B cell (primary cell): ENCODE results near the gene AKT1. TPM values are rescaled to one million over a fixed set of nuclear protein-coding genes. Genes with fewer than 3 reads are reported as not detected.

Source experiments
- ATAC-seq: fragments of 200-7000 bp; cut with Tn5 transposase; one replicate; pipeline ENCODE4 v1.10.0; 2021; ENCODE audit warnings: low read depth, mild to moderate bottlenecking, moderate number of reproducible peaks, moderate library complexity
- CTCF ChIA-PET: fragments of 350-600 bp; sonication (Branson Sonifier 250); formaldehyde crosslinking; loops from one replicate; lab custom pipeline; 2021; ENCODE audit warnings: antibody characterized with exemption, inconsistent platforms; lab: Charles Lee
- POLR2A ChIA-PET: fragments of 350-600 bp; sonication (Branson Sonifier 250); formaldehyde crosslinking; loops from one replicate; lab custom pipeline; 2021; ENCODE audit warnings: antibody characterized with exemption; lab: Charles Lee
- DNase-seq: peaks from one replicate; pipeline ENCODE4 v3.0.0; 2013
- H2AFZ ChIP-seq: 2 replicates; pipeline ENCODE4 v1.6.1; 2012; ENCODE audit warnings: mild to moderate bottlenecking, low read depth, low read length; ENCODE audit not compliant: insufficient read depth, poor library complexity, severe bottlenecking
- H3K27ac ChIP-seq, 2 donors: 1 replicate in 1 of 2; 2 replicates in 1 of 2; pipeline ENCODE4 v1.5.1; 2012 to 2013; ENCODE audit warnings: low read length in 2 of 2, mild to moderate bottlenecking in 2 of 2, moderate library complexity in 1 of 2
- H3K27me3 ChIP-seq, 4 experiments: fragments of 200-600 bp in 1 of 4; sonication (generic) in 1 of 4; replicated peaks in 1 of 4; 1 replicate in 2 of 4; 2 replicates in 2 of 4; pipeline versions ENCODE4 v1.6.1 to v1.7.0; 2013 to 2016; ENCODE audit warnings: low read length in 3 of 4, mild to moderate bottlenecking in 2 of 4, mixed read lengths in 1 of 4, moderate library complexity in 1 of 4; ENCODE audit not compliant: insufficient read depth in 4 of 4, control insufficient read depth in 3 of 4; ENCODE audit errors: control extremely low read depth in 1 of 4
- H3K36me3 ChIP-seq, 2 experiments: replicated peaks in 1 of 2; 1 replicate in 1 of 2; 2 replicates in 1 of 2; pipeline versions ENCODE4 v1.6.1 to v1.7.1; 2013; ENCODE audit warnings: low read length in 1 of 2; ENCODE audit not compliant: insufficient read depth in 2 of 2, control insufficient read depth in 1 of 2; ENCODE audit errors: control extremely low read depth in 1 of 2, extremely low read depth in 1 of 2
- H3K4me1 ChIP-seq, 2 donors: fragments of 200-600 bp in 1 of 2; sonication (generic) in 1 of 2; 1 replicate in 1 of 2; 2 replicates in 1 of 2; pipeline versions ENCODE4 v1.5.1 to v1.6.1; 2013 to 2017; ENCODE audit warnings: low read length in 2 of 2; ENCODE audit not compliant: control insufficient read depth in 2 of 2, insufficient read depth in 2 of 2
- H3K4me2 ChIP-seq: replicated peaks from 2 replicates; pipeline ENCODE3; 2012; ENCODE audit warnings: mild to moderate bottlenecking, low read depth, low read length; ENCODE audit not compliant: poor library complexity, severe bottlenecking
- H3K4me3 ChIP-seq, 5 experiments: fragments of 200-600 bp in 1 of 5; sonication (generic) in 1 of 5; 1 replicate in 3 of 5; 2 replicates in 2 of 5; pipeline versions ENCODE4 v1.5.1 to v1.7.0; 2011 to 2016; ENCODE audit warnings: low read length in 4 of 5, mild to moderate bottlenecking in 4 of 5, low read depth in 2 of 5, control low read depth in 1 of 5, moderate library complexity in 1 of 5; ENCODE audit not compliant: insufficient read depth in 1 of 5; ENCODE audit errors: control extremely low read depth in 1 of 5, extremely low read depth in 1 of 5
- H3K79me2 ChIP-seq: fragments of 200-600 bp; sonication (generic); one replicate; pipeline ENCODE4 v1.6.0; 2016; ENCODE audit warnings: low read length; ENCODE audit not compliant: control insufficient read depth, insufficient read depth
- H3K9ac ChIP-seq: fragments of 200-600 bp; sonication (generic); 2 replicates; pipeline ENCODE4 v1.6.1; 2017; ENCODE audit warnings: mild to moderate bottlenecking, low read length, moderate library complexity
- H3K9me3 ChIP-seq, 3 donors: one replicate each; pipeline versions ENCODE4 v1.6.1 to v1.7.1; 2013; ENCODE audit warnings: low read length in 2 of 3; ENCODE audit not compliant: control insufficient read depth in 2 of 3, insufficient read depth in 1 of 3; ENCODE audit errors: control extremely low read depth in 1 of 3
- H4K20me1 ChIP-seq: 2 replicates; pipeline ENCODE4 v1.6.0; 2012; ENCODE audit warnings: mild to moderate bottlenecking, low read length; ENCODE audit not compliant: insufficient read depth, control insufficient read depth, poor library complexity, severe bottlenecking
- H3K27ac Mint-ChIP-seq: one replicate; pipeline ENCODE4 v1.8.0; 2021; ENCODE audit warnings: mixed read lengths
- H3K27me3 Mint-ChIP-seq: one replicate; pipeline ENCODE4 v1.8.0; 2021; ENCODE audit warnings: mixed read lengths
- H3K4me1 Mint-ChIP-seq: one replicate; pipeline ENCODE4 v1.8.0; 2021; ENCODE audit warnings: mixed read lengths
- H3K4me3 Mint-ChIP-seq: one replicate; pipeline ENCODE4 v1.8.0; 2021; ENCODE audit warnings: mixed read lengths
- H3K9me3 Mint-ChIP-seq: one replicate; pipeline ENCODE4 v1.8.0; 2022; ENCODE audit warnings: mixed read lengths; ENCODE audit not compliant: insufficient read depth
- CTCF ChIP-seq: fragments of 200-600 bp; IDR thresholded peaks from one replicate; pipeline ENCODE4 v1.8.0; 2022; ENCODE audit warnings: antibody characterized with exemption, mild to moderate bottlenecking
- EZH2 ChIP-seq: IDR thresholded peaks from 2 replicates; pipeline ENCODE4 v1.6.1; 2012; ENCODE audit warnings: borderline replicate concordance, low read depth, mild to moderate bottlenecking, moderate library complexity, low read length; ENCODE audit not compliant: insufficient read depth, poor library complexity, severe bottlenecking
- WGBS: methylation state at CpG from one replicate; pipeline ENCODE4 v1.1.5; 2013; ENCODE audit warnings: missing lambda C conversion rate; ENCODE audit not compliant: insufficient coverage; 5-methylcytosine and 5-hydroxymethylcytosine counted together
- intact Hi-C: fragments of 100-400 bp; cut with micrococcal nuclease; formaldehyde crosslinking; loops from one replicate; pipeline ENCODE4 v1.10.0; 2022
- polyA plus RNA-seq: library from polyadenylated mRNA; depleted of rRNA; stranded (reverse); fragments of >200 nt; gene quantifications from 2 replicates; pipeline ENCODE4 v1.2.3, GENCODE V29; 2012
- total RNA-seq, 2 donors: library from RNA; stranded (reverse); fragments of 120-200 nt in 1 of 2; gene quantifications; 1 replicate in 1 of 2; 2 replicates in 1 of 2; pipeline versions ENCODE4 v1.2.3 to v1.2.4, GENCODE V29; 2013 to 2022

AKT1 gene
- total and polyA plus RNA-seq, 2 donors (not counting 1 experiment from before 2014, with no cell fraction given) = 71.1 to 90.1 TPM

DNA sequence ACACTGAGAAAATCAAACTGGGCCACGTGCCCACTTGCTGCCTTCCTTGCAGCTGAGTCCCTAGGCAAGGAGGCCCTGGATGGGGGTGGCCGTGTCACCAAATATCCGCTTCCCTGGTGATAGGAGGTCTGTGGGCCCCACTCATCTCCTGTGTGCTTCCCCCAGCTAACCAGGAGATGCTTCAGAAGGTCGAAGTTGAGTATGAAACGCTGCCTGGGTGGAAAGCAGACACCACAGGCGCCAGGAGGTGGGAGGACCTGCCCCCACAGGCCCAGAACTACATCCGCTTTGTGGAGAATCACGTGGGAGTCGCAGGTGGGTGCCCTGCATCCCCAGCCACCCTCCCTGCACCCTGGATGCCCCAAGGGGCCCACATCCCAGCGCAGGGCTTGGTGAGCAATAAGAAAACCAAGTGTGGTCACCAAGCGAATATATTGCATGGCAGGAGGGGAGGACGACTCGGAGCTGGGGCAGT lies 49.4 kb downstream of the AKT1 start:
- Histone ChIP-seq H3K9me3 (peaks cover 0 to 4% (median 0%) of the 10 kb centered on the region in 3 donors), H3K27ac (no peak overlapping the region), H3K4me2 (no peak overlapping the region), H3K9ac (no peak overlapping the region), H3K36me3 (no peaks in the 10 kb centered on the region), H3K27me3 (no peaks in the 10 kb centered on the region), H4K20me1 (no peaks in the 10 kb centered on the region), H3K4me1 (peaks cover 0 to 3% of the 10 kb centered on the region in 2 donors), H3K4me3 (no peak overlapping the region), H3K79me2 (peaks cover 3% of the 10 kb centered on the region), H2AFZ (no peak overlapping the region)
- intact Hi-C loops = no loop called here
- H3K4me1 Mint-ChIP-seq = peaks cover 3% of the 10 kb centered on the region
- H3K9me3 Mint-ChIP-seq = no peaks in the 10 kb centered on the region
- H3K4me3 Mint-ChIP-seq = no peak overlapping the region
- no peak for ATAC-seq
- H3K27me3 Mint-ChIP-seq = no peaks in the 10 kb centered on the region
- H3K27ac Mint-ChIP-seq = no peak overlapping the region
- POLR2A ChIA-PET = no interaction called here
- no peak for TF ChIP-seq CTCF
- TF ChIP-seq EZH2 = no peak
- CTCF ChIA-PET = no interaction called here
- 81% methylated on average over 8 of the region's 13 CpGs for WGBS
- DNase-seq = no peak

GRCh38 chr14:104745431-104745830 lies 50.1 kb downstream of the AKT1 start:
- DNase-seq (no peak), ATAC-seq (no peak)
- H3K36me3 ChIP-seq = no peaks in the 10 kb centered on the region
- H2AFZ ChIP-seq = no peak overlapping the region
- ChIA-PET POLR2A (no interaction called here), CTCF (no interaction called here)
- Mint-ChIP-seq H3K27me3 (no peaks in the 10 kb centered on the region), H3K4me1 (no peaks in the 10 kb centered on the region), H3K9me3 (no peaks in the 10 kb centered on the region), H3K27ac (no peak overlapping the region), H3K4me3 (no peak overlapping the region)
- H3K79me2 ChIP-seq = peaks cover 1% of the 10 kb centered on the region
- H3K4me3 ChIP-seq = no peak overlapping the region
- H3K4me1 ChIP-seq = peaks cover 0 to 3% of the 10 kb centered on the region in 2 donors
- no peak for TF ChIP-seq EZH2
- no peak for TF ChIP-seq CTCF
- WGBS = 85% methylated on average over 7 of the region's 9 CpGs
- H3K27ac ChIP-seq = no peak overlapping the region
- H3K4me2 ChIP-seq = no peak overlapping the region
- no peak overlapping the region for H3K9ac ChIP-seq
- no peaks in the 10 kb centered on the region for H3K27me3 ChIP-seq
- peaks cover 0 to under 1% (median 0%) of the 10 kb centered on the region in 3 donors for H3K9me3 ChIP-seq
- no peaks in the 10 kb centered on the region for H4K20me1 ChIP-seq
- intact Hi-C loops = no loop called here
